Stimulated activated CD4-positive, alpha-beta T cell treated with anti-CD3 and anti-CD28 coated beads, TNF-alpha, amount 100 ng/mL, for 4 hours (primary cell): Measurements from ENCODE around the gene ADCY4.
"Not testable (repeated sequence)": the region's sequence is repeated elsewhere in the genome, so short reads cannot be mapped to it uniquely, and the experiment has no call there.

Experiments
- DNase-seq, 3 experiments: peaks; one replicate each; pipeline ENCODE4 v3.0.0-alpha.2; 2020; ENCODE audit warnings: low read depth in 3 of 3

The ADCY4 gene

GRCh38 chr14:24334431-24335291 lies at the start of gene ADCY4:
Gene ADCY4, minus strand, starts transcription at chr14:24335071. Its CDS starts 419 bp downstream, at chr14:24334652.
- no peak for DNase-seq

DNA sequence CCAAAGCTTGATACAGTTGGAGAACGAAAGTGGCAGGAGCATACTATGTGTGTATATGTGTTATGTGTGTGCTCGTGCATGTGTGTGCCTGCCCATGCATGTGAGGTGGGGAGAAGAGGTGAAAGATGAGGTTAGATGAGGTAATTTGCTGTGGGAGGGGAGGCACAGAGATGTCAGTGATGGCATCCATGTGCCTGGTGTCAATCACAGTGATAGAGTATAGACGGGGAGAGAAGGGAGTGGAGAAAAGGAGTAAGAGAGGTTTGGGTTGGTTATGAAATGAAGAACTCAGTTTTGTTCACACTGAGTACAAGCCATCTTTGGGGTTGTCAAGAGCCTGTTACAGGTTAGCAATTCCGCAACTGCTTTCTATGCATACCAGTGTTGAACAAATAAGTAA lies 49.3 kb upstream of the ADCY4 start:
- no peak for DNase-seq

DNA sequence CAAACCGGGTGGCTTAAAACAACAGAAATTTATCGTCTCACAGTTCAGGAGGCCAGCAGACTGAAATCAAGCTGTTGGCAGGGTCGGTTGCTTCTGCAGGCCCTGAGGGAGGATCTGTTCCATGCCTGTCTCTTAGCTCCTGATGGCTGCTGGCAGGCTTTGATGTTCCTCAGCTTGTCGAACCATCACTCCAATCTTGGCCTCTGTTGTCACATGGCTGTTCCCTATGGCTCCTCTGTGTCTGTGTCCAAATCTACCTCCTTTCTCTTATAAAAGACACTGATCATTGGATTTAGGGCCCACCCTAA lies 47.1 kb upstream of the ADCY4 start:
- DNase-seq: no peak

DNA sequence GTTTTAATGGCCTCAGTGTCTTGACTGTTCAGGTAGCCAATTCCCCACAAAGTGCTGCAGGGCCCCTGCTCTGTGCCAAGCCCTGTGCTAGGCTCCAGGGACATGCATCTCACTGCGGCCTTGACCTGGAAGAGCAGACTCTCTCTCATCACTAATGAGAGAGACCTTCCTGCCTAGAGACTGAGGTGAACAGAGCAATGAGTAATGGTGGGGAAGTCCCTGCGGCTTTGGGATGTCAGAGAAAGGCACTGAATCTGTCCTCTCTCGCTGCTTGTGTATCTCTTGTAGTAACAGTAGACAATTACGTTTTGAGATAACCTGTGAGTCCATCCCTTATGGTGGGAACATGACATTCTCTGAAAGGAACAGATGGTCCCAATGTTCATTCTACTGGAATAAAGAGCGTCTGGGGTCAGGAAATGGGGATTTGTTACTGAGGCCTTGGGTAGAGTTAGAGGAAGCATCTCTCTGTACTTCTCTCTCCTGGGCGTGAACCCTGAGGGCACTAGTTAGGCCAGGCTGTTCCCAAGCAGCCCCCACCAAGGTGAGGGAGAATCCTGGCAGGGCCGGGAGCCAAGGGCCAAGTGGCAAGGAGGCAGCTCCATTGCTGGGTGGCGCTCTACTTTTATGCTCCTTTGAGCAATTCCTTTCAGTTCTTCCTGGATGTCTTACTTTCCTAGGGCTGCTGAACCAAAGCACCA lies 46.6 kb upstream of the ADCY4 start:
- DNase-seq: no peak

DNA sequence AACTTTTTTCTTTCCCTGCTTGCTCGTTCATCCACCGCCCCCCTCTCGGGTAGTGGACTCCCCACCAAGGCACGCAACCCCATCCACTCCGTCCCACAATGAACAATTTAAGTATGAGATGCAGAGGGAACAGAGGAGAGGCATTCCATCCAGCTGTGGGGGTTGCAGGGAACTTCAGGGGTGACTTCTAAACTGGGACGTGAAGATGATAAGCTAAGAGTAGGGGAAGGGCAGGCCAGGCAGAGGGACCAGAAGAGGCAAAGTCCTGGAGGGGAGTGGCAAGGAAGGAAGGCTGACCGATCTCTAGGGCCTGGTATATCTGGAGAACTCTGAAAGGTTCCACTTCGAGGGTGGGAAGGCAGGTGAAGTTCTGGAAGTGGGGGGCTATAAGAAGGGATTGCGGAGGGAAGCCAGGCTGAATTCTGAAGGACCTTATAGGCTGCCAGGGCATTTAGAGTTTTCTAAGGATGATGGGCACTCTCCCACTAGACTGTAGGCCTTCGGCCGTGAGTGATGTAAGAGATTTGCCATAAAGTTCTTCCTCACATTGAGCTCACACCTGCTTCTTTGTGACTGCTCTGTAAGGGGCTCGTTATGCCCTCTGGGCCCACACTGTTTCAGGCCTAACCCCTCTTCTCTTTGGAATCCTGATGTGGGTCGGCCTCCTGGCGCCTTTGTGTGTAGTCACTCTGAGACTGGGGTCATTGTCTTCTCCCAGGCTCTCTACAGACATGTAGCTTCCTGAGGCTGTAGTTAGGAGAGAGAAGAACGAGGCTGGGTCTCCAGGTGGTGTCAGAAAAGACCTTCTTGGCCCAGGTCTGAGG lies 45.2 kb upstream of the ADCY4 start:
- DNase-seq: no peak

GRCh38 chr14:24378981-24379906 lies 44.4 kb upstream of the ADCY4 start:
- no peak for DNase-seq

- DNase-seq: no peak
These were observed 43.5 kb upstream of the ADCY4 start for GRCh38 chr14:24378327-24378726.

- DNase-seq: no peak
These were observed 42.8 kb upstream of the ADCY4 start for GRCh38 chr14:24377657-24378056.

GRCh38 chr14:24377126-24377525 lies 42.3 kb upstream of the ADCY4 start:
- no peak for DNase-seq

GRCh38 chr14:24376448-24377070 lies 41.7 kb upstream of the ADCY4 start:
- no peak for DNase-seq

DNA sequence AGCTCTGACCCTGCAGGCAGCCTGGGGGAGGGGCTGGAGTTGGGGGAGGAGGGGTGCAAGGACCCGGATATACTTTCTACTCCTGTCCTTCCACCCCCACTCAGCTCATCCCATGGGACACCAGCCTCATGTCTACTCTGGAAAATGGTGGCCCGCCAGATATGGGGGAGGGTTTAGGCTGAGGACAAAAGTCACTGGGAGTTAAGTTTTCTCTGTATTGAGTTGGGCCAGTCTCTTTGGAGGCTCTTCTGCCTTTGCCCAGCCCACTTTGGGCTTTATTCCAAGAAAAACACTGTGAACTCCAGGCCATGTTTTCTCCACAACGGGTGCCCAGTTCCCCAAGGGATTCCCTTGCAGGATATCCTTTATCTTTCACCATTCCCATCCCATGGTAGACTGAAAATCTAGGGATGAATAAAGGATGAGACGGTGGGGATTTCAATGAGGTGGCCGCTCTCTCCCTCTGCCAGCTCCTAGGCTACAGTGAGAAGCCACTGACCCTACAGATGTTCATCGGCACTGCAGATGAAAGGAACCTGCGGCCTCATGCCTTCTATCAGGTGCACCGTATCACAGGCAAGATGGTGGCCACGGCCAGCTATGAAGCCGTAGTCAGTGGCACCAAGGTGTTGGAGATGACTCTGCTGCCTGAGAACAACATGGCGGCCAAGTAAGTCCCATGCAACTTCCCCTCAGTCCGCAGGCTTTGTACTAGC lies 38.0 kb upstream of the ADCY4 start:
- DNase-seq: no peak

DNA sequence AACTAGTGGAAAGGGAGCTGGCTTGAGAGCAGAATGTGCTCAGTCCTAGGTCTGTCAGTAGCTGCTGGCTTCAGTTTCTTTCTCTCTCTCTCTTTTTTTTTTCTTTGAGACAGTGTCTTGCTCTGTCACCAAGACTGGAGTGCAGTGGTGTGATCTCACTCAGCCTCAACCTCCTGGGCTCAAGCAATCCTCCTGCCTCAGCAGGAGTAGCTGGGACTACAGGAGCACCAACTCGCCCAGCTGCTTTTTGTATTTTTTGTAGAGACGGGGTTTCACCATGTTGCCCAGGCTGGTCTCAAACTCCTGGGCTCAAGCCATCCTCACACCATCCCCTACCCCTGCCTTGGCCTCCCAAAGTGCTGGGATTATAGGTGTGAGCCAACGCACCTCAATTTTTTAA lies 36.7 kb upstream of the ADCY4 start:
- not testable (repeated sequence) for DNase-seq

DNA sequence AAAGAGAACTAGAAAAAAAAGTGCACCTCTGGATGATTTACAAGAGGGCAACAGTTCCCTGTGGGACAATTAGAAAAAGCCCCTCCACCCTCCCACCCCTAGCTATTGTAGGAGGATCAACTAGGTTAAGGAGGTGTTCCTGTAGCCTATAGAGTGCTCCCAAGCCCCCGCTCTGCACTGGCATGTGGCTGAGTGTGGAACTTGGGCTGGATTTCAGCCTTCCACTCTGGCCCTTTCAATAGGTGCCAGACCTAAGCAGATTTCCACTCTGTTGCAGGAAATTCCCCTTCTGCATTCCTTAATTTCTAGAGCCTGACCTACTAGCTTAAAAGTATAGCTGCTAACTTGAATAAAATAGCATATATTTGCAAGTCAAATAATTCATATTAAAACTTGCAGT lies 35.9 kb upstream of the ADCY4 start:
- DNase-seq: no peak

- DNase-seq: no peak
These were observed 35.2 kb upstream of the ADCY4 start for GRCh38 chr14:24369907-24370687.

GRCh38 chr14:24369463-24369862 lies 34.6 kb upstream of the ADCY4 start:
- DNase-seq: no peak

- DNase-seq: no peak
These were observed 33.8 kb upstream of the ADCY4 start for GRCh38 chr14:24368562-24369252.

- no peak for DNase-seq
These were observed 33.3 kb upstream of the ADCY4 start for GRCh38 chr14:24368212-24368561.

DNA sequence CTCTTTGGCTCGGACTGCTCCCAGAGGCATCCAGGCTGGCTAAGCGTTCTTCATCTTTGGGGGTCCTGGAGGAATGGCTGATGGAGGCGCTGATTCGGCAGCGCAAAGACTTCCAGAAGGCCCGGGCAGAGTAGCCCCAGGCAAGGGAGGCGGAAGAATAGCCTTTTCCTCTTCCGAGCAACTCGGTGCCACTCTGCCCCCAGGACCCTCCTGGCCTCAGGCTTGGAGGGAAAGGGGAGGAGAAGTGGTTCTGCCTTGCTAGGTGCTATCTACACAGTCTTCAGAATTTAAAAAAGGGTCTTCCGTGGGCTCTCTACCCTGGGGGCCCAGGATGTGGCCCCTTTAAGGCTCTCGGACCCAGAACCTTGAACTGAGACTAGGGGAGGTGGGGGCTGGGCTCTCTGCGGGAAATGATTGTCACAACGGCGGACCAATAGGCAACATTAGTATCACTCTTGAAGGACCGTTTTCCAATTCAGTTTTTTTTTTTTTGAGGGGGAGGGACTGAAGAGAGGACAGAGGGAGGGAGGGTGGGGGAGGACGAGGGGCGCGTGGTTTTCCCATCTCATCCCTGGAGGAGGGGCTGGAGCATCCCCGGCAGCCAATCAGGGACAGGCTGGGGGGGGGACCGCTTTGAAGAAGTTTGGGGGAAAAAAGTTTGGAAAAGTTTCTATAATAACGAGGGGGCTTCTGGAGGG lies 32.8 kb upstream of the ADCY4 start, which contains the start of gene NFATC4:
TSS of gene NFATC4 (plus strand) at position 671 of the 698 bp plus-strand sequence. CDS start 157 bp downstream, outside the sequence.
- no peak for DNase-seq
